GM21367 (cell line): ENCODE results near the gene MATN4.

Experiments
- ATAC-seq: cut with Tn5 transposase; IDR thresholded peaks from one replicate; pipeline ENCODE4 v1.9.1; 2021; ENCODE audit not compliant: unreplicated experiment

The MATN4 gene

DNA sequence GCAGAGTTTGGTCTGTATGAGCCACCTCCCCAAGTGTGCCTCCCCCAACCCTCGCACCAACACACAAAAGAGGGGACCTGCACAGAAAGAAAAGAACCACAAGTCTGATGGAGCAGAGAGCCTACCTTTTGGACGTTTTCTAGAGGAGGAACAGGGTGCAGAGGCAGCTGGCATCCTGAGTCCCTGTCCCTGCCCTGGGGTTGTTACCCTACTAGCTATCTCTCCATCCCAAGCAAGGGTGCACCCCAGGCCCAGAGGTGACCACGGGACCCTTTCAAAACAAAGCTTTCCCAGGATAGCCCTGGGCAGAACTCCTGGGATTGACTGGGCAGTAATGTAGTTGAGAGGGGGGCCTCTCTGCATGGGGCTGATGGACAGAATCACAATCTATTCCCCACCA is 9.7 kb upstream of the MATN4 start:
- no peak for ATAC-seq

DNA sequence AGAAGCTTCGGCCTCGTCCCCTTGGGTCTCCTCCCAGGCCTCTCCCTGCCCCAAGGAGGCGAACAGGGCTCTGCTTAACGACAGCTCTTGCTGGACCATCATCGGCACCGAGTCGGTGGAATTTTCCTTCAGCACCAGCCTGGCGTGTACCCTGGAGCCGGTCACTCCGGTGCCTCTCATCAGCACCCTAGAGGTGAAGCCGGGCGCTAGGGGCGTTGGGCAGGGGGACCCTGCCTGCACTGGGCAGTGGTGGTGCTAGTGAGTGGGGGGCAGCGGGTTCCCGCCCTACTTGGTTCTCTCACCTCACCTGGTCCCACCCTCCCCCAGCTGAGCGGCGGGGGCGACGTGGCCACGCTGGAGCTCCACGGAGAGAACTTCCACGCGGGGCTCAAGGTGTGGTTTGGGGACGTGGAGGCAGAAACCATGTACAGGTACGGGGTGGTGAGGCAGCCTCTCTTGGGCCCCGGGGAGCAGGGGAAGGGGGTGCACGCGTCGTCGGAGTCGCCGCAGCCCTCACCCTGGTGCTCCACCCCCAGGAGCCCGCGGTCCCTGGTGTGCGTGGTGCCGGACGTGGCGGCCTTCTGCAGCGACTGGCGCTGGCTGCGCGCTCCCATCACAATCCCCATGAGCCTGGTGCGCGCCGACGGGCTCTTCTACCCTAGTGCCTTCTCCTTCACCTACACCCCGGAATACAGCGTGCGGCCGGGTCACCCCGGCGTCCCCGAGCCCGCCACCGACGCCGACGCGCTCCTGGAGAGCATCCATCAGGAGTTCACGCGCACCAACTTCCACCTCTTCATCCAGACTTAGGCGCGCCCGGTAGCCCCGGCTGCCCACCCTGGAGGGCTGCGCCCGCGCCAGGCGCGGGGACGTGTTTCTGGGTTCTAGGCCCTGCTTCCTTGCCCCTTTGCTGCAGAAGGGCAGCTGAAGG is 8.3 kb upstream of the MATN4 start:
- ATAC-seq = no peak

DNA sequence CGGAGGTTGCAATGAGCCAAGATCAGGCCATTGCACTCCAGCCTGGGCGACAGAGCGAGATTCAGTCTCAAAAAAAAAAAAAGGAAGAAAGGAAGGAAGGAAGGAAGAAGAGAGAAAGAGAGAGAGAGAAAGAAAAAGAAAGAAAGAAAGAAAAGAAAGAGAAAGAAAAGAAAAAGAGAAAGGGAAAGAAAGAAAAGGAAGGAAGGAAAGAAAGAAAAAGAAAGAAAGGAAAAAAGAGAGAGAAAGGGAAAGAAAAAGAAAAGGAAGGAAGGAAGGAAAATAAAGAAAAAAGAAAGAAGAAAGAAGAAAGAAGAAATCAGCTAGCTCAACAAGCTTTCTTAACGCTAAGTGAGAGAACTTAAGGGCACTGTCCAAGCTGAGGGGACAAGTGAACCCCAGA is 7.6 kb upstream of the MATN4 start:
- no peak for ATAC-seq

GRCh38 chr20:45313943-45314342 is 5.8 kb upstream of the MATN4 start:
- no peak for ATAC-seq

DNA sequence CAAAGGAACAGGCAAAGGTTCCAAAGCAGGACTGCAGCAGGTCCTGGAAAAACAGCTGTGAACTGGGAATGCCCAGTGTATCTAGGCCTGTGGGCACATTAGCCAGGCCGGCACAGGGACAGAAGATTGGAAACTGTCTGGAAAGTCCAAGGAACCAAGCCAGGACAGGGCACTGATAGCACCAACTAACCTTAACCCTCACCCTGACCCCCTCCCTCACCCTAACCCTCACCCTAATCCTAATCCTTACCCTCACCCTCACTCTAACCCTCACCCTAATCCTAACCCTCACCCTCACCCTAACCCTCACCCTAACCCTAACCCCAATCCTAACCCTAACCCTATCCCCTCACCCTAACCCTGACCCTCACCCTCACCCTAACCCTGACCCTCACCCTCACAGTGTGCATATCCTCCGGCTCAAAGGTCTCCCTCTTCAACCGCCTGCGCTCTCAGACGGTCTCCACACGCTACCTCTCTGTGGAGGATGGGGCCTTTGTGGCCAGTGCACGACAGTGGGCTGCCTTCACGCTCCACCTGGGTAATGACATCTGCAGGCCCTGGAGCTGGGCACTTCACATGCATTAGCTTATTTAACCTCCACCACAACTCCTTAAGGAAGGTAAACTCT is 5.1 kb upstream of the MATN4 start:
- no peak for ATAC-seq

DNA sequence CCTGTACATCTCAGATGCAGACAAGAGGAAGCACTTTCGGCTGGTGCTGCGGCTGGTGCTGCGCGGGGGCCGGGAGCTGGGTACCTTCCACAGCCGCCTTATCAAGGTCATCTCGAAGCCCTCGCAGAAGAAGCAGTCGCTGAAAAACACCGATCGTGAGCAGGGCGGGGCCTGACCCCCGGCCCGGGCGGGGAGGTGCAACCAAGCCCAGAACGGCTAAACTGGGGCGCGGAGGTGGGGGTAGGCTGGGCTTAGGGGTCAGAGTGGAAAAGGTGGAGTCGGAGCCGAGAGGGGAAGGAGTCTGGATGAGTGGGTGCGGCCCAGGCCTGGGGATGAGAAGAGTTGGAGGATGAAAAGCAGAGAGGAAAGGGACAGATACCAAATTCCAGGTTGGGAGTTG is 4.1 kb upstream of the MATN4 start:
- no peak for ATAC-seq

DNA sequence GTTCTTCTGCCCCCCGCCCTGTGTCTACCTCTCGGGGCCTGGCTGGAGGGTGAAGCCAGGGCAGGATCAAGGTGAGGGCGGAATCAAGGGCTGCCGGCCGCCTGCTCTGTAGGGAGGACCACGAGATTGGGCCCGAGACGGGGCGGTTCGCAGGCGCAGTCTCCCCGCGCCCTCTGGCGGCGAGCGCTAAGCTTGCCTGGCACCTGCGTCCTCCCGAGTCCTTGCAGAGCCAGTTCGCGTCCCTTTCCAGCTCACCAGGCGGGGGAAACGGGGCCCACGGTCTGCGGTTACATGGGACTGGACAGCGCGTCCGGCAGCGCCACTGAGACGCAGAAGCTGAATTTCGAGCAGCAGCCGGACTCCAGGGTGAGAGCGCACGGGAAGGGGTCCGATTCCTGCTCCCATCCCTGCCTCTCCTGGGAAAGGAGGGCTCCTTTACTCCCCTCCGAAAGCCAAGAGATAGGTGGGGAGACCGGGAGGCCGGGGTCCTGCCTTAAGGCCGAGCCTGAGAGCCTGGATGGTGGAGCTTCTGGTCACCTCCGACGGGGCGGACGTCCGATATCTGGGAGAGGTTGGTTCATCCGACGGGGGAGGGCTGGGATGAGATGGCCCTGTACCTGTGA is 3.6 kb upstream of the MATN4 start:
- ATAC-seq = no peak

DNA sequence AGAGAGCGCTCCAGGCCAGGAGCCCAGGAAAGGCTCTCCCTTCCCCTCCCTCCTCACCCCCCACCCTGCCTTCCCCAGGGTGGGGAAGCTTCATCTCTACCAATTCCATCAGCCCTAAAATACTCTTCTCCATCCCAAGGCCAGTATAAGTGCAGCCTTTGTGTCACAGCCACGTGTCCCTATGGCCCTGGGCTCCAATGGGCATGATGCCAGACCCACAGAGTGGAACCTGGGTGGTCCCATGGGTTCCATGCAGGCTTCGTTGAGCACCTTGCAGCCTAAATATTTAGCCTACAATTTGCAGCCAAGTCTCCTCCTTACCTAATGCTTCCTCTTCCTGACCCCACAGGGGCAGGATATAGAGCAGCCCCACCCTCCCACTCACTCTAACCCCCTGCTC is 976 bp upstream of the MATN4 start:
- no peak for ATAC-seq

- no peak for ATAC-seq
These were observed 941 bp downstream of the MATN4 start for GRCh38 chr20:45307076-45307640.

GRCh38 chr20:45306431-45306982 is 1.6 kb downstream of the MATN4 start, which contains the start of gene RBPJL:
Gene RBPJL (plus strand): TSS chr20:45306840. CDS start chr20:45306923, 83 bp downstream.
- no peak for ATAC-seq

DNA sequence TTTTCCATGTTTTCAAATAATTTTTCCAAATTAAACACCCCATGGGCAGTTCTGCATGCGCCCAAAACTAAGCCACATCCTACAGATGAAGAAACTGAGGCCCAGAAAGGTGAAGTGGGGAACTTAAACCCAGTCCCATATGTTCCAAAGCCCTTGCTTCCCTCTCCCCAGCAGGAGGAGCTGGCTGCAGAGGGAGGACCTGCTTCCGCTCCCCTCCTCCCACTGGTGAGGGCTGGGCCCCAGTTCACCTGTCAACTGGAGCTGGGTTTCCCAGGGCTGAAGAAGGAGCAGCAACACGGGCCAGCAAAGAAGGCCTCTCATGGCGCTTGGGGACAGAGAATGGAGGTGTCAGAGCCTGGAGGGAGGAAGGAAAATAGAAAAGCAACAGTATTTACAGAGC is 2.8 kb downstream of the MATN4 start:
- ATAC-seq = no peak

GRCh38 chr20:45304464-45304999 is 3.6 kb downstream of the MATN4 start:
- ATAC-seq = no peak

- no peak for ATAC-seq
These were observed 4.3 kb downstream of the MATN4 start for GRCh38 chr20:45303586-45304463.

GRCh38 chr20:45301824-45302271 is 6.3 kb downstream of the MATN4 start:
- ATAC-seq = no peak

DNA sequence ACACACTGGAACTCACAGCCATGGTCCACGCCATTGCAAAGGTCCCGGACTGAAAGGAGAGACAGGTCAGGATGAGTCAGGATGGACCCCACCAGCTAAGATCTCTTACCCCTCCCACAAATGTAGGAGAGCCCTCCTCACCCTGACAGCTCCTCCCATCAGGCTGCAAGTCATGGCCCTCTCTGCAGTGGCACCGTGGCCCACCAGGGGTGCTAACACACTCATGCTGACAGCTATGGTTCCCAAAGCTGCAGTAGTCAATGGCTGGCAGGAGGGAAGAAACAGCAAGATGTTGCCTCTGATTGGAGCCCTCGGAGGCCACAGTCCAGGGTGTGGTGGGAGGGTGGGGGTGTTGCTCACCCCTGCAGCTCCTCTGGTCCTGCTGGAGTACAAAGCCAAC is 7.1 kb downstream of the MATN4 start:
- no peak for ATAC-seq

DNA sequence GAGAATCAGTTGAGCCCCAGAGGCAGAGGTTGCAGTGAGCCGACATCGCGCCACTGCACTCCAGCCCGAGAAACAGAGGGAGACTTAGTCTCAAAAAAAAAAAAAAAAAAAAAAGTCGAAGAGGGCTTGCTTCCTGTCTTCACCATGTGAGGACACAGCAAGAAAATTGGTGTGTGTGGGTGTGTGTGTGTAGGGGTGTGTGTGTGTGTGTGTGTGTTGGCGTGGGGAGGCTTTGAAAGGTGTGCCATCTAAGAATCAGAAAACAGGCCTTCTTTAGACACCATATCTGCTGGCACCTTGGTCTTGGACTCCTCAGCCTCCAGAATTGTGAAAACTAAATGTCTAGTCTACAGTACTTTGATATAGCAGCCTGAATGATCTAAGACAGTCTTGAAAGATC is 8.3 kb downstream of the MATN4 start:
- ATAC-seq = no peak

DNA sequence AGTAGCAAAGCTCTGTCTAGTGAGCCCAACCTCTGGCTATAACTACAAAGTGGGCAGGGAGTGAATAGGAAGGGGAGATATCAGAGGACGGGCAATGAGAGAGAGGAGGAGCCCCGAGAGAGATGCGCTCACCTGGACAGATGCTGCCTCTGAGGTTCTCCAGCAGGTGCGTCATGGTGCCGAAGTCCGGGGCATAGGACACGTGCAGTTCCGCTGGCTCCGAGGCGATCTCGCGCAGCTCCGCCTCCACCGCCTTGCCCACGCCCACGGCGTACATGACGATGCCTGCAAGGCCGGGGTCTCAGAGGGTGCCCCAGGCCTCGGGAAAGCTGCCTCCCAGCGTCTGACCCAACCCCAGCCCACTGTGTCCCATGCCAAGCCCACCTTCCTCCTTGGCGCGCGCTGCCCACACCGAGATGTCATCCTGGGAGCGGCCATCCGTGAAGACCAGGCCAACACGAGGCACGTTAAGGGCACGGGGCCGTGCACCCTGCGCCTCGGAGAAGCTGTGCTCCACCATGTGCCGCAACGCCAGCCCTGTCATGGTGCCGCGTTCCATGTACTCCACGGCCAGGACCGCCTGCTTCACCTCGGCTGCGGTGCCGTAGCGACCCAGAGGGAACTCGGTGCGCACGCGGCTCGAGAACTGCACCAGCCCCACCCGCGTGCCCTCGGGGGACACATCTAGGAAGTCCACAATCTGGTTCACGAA is 10.2 kb downstream of the MATN4 start:
- ATAC-seq = no peak

- no peak for ATAC-seq
These were observed 13.4 kb downstream of the MATN4 start for GRCh38 chr20:45294659-45295058.

GRCh38 chr20:45294003-45294368 is 14.1 kb downstream of the MATN4 start:
- ATAC-seq = no peak
